ENCODE data around the gene TPP1.

DNA sequence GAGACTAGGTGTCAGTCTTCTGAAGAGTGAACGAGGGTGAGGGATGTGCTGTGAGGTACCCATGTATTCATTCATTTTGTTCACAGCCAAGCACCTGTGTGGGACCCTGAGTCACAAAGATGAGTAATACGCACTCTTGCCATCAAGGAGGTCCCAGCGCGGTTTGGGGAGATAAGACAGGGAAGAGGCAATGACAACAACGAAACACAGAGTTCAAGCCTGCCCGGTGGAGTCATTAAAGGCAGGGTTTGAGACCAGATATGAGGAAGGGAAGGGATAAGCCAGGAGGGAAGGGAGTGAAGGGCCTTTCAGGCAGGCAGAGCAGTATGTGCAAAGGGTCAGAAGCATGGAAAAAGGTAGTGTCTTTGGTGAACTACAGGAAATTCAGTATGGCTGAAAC lies 31.8 kb upstream of the TPP1 start:
- TF ChIP-seq, protein P1, sequence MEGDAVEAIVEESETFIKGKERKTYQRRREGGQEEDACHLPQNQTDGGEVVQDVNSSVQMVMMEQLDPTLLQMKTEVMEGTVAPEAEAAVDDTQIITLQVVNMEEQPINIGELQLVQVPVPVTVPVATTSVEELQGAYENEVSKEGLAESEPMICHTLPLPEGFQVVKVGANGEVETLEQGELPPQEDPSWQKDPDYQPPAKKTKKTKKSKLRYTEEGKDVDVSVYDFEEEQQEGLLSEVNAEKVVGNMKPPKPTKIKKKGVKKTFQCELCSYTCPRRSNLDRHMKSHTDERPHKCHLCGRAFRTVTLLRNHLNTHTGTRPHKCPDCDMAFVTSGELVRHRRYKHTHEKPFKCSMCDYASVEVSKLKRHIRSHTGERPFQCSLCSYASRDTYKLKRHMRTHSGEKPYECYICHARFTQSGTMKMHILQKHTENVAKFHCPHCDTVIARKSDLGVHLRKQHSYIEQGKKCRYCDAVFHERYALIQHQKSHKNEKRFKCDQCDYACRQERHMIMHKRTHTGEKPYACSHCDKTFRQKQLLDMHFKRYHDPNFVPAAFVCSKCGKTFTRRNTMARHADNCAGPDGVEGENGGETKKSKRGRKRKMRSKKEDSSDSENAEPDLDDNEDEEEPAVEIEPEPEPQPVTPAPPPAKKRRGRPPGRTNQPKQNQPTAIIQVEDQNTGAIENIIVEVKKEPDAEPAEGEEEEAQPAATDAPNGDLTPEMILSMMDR (IDR thresholded peaks at IDR 0.05 in 4 of 5, conservative IDR thresholded peaks at IDR 0.05 in 1 of 5): no peak
- no peak for TF ChIP-seq POLR2A (IDR thresholded peaks at IDR 0.05)
